Gastrocnemius medialis (tissue), 4 donors: ENCODE data around the gene KCNQ1.

Source experiments
- CTCF ChIP-seq, 5 experiments: fragments of 450-650 bp in 3 of 5; fragments of 200-600 bp in 2 of 5; sonication (generic) in 2 of 5; IDR thresholded peaks in 4 of 5; conservative IDR thresholded peaks in 1 of 5; 1 replicate in 4 of 5; 2 replicates in 1 of 5; pipeline ENCODE4 v1.5.1; 2016 to 2019; ENCODE audit warnings: antibody characterized with exemption in 5 of 5, mild to moderate bottlenecking in 3 of 5, moderate library complexity in 3 of 5
- POLR2A ChIP-seq, 2 donors: fragments of 450-650 bp; IDR thresholded peaks; one replicate each; pipeline ENCODE4 v1.6.1; 2017; ENCODE audit warnings: antibody characterized with exemption in 2 of 2, mild to moderate bottlenecking in 2 of 2, moderate library complexity in 2 of 2

GRCh38 chr11:2846470-2846869 lies 401.7 kb downstream of the KCNQ1 start:
- TF ChIP-seq CTCF (IDR thresholded peaks at IDR 0.05 in 4 of 5, conservative IDR thresholded peaks at IDR 0.05 in 1 of 5): no peak
- TF ChIP-seq POLR2A (IDR thresholded peaks at IDR 0.05): no peak
